Mesothelial cell of epicardium (in vitro differentiated cells): ENCODE data around the gene NRL. TPM values are rescaled to one million over a fixed set of nuclear protein-coding genes. Genes with fewer than 3 reads are reported as not detected.

ENCODE experiments used
- DNase-seq, 2 experiments: peaks; one replicate each; pipeline ENCODE4 v3.0.0; 2021; ENCODE audit warnings: low spot score in 2 of 2; ENCODE audit not compliant: unreplicated experiment in 2 of 2
- H3K27ac Mint-ChIP-seq: 2 replicates; pipeline ENCODE4 v1.8.0; 2021; ENCODE audit warnings: mixed read lengths
- H3K27me3 Mint-ChIP-seq: 2 replicates; pipeline ENCODE4 v1.8.0; 2021; ENCODE audit warnings: low read depth, mixed read lengths
- H3K36me3 Mint-ChIP-seq: 2 replicates; pipeline ENCODE4 v1.8.0; 2021; ENCODE audit warnings: mixed read lengths
- H3K4me1 Mint-ChIP-seq: 2 replicates; pipeline ENCODE4 v1.8.0; 2021; ENCODE audit warnings: mixed read lengths
- H3K4me3 Mint-ChIP-seq: 2 replicates; pipeline ENCODE4 v1.8.0; 2021; ENCODE audit warnings: mild to moderate bottlenecking, moderate library complexity, mixed read lengths
- H3K9me3 Mint-ChIP-seq: 2 replicates; pipeline ENCODE4 v1.8.0; 2021; ENCODE audit warnings: mixed read lengths
- total RNA-seq: library from RNA; stranded (reverse); gene quantifications from 3 replicates; pipeline ENCODE4 v1.2.1, GENCODE V29; 2021
- TF ChIP-seq, protein P1 (sequence below): fragments of 200-600 bp; sonication (generic); IDR thresholded peaks from one replicate; pipeline ENCODE4 v1.5.0; 2021; ENCODE audit warnings: antibody characterized with exemption; ENCODE audit not compliant: unreplicated experiment

NRL gene
- total RNA-seq, 1 donor from 2014 or later: 2.0 TPM

- peaks cover 35% of the 10 kb centered on the region for H3K4me1 Mint-ChIP-seq
- TF ChIP-seq, protein P1, sequence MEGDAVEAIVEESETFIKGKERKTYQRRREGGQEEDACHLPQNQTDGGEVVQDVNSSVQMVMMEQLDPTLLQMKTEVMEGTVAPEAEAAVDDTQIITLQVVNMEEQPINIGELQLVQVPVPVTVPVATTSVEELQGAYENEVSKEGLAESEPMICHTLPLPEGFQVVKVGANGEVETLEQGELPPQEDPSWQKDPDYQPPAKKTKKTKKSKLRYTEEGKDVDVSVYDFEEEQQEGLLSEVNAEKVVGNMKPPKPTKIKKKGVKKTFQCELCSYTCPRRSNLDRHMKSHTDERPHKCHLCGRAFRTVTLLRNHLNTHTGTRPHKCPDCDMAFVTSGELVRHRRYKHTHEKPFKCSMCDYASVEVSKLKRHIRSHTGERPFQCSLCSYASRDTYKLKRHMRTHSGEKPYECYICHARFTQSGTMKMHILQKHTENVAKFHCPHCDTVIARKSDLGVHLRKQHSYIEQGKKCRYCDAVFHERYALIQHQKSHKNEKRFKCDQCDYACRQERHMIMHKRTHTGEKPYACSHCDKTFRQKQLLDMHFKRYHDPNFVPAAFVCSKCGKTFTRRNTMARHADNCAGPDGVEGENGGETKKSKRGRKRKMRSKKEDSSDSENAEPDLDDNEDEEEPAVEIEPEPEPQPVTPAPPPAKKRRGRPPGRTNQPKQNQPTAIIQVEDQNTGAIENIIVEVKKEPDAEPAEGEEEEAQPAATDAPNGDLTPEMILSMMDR: no peak
- peak overlapping the region; percentile 76 for H3K4me3 Mint-ChIP-seq
- H3K27ac Mint-ChIP-seq: peak overlapping the region; percentile 88
- no peaks in the 10 kb centered on the region for H3K9me3 Mint-ChIP-seq
- peaks cover 7% of the 10 kb centered on the region for H3K36me3 Mint-ChIP-seq
- H3K27me3 Mint-ChIP-seq: no peaks in the 10 kb centered on the region
- no peak for DNase-seq
Measured at GRCh38 chr14:24136684-24137528, 22.2 kb upstream of the NRL start.

DNA sequence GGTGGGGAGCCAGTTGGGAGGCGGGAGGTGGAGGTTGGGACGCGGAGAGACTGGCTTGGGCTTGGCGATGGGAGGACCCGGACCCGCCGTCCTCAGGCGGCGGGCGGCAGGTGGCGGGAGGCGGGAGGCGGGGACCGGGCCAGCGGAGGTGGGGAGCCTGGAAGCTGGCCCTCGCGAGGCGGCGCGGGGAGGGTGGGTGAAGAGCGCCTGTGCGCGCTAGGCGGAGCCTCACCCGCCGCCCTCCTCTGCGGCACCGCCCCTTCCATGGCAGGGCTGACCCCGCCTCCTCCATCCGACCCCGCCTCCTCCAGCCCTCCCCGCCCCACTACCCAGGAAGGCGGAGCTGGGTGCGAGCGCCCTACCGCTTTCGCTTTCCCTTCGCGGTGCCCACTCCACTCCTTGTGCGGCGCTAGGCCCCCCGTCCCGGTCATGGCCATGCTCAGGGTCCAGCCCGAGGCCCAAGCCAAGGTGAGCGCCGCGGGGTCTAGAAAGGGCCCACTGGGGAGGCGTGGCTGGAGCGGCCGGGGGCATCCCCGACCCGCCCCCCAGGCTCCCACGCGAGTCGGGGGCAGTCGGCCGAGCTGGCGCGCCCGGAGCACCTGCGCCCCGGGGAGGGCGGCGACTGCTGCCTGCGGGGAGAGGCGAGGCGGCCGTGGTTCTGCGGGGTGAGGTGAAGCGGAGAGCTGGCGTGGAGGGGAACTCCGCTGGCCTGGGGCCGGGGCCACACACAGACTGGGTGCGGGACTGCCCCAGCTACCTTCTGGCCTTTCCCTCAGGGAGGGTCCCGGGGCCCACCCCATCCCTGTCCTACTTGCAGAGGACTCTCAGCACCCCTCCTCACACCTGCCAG, 21.3 kb upstream of the NRL start, which contains the start of gene PSME1:
PSME1 (plus strand) TSS at position 361 of the 850 bp plus-strand sequence; CDS start at position 430, 69 bp downstream.
- peak within 1 kb of the TSS; percentile 83 for H3K4me3 Mint-ChIP-seq
- TF ChIP-seq, protein P1: no peak
- H3K4me1 Mint-ChIP-seq: peaks cover 32% of the 10 kb centered on the region
- H3K27me3 Mint-ChIP-seq: no peaks in the 10 kb centered on the region
- H3K9me3 Mint-ChIP-seq: no peaks in the 10 kb centered on the region
- H3K27ac Mint-ChIP-seq: peak within 1 kb of the TSS; percentile 92
- H3K36me3 Mint-ChIP-seq: peaks cover 7% of the 10 kb centered on the region
- DNase-seq: peak; percentile 88 to 96

DNA sequence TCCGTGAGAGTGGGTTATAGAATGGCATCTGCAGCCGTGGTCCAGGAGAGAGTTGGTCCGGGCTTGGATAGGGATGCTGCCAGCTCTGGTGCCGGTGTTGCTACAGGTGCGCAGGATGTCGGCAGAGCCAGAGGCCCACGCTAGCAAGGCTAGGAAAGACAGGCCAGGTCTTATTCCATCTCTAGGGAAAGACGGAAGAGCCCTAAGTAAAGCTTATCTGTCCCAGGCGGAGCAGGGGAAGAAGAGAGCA, 20.8 kb upstream of the NRL start:
- H3K27ac Mint-ChIP-seq: peak overlapping the region; percentile 92

DNA sequence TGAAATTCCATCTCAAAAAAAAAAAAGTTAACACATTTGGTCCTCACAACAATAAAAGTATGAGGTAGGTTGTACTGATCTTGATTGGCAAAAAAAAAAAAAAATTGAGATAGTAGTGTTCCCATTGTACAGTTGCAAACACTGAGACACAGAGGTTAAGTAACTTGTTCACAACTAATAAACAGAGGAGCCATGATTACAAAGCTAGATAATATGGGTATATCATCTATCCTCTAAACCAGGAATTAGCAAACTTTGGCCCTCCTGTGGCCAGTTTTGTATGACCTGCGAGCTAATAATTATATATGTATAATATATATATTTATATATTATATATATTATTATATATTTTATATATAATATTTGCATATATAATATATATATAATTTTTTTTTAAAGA, 19.0 kb upstream of the NRL start:
- Mint-ChIP-seq H3K27me3 (no peaks in the 10 kb centered on the region), H3K27ac (no peak overlapping the region), H3K4me3 (no peak overlapping the region), H3K4me1 (peaks cover 21% of the 10 kb centered on the region), H3K36me3 (peaks cover 5% of the 10 kb centered on the region), H3K9me3 (no peaks in the 10 kb centered on the region)
- TF ChIP-seq, protein P1: no peak
- no peak for DNase-seq

More for the DNA sequence above, 20.8 kb upstream of the NRL start:
- TF ChIP-seq, protein P1: no peak
- Mint-ChIP-seq H3K27me3 (no peaks in the 10 kb centered on the region), H3K4me1 (peaks cover 32% of the 10 kb centered on the region), H3K4me3 (peak overlapping the region; percentile 83), H3K36me3 (peaks cover 7% of the 10 kb centered on the region), H3K9me3 (no peaks in the 10 kb centered on the region)
- DNase-seq: no peak

- Mint-ChIP-seq H3K27me3 (no peaks in the 10 kb centered on the region), H3K9me3 (no peaks in the 10 kb centered on the region), H3K36me3 (peaks cover 2% of the 10 kb centered on the region), H3K4me3 (no peak overlapping the region), H3K4me1 (peaks cover 18% of the 10 kb centered on the region), H3K27ac (no peak overlapping the region)
- no peak for DNase-seq
- TF ChIP-seq, protein P1: no peak
Measured at GRCh38 chr14:24132976-24133375, 18.2 kb upstream of the NRL start.
